WI38 (cell line): ENCODE data around the gene CDC42EP5.
"Not testable (repeated sequence)": the region's sequence is repeated elsewhere in the genome, so short reads cannot be mapped to it uniquely, and the experiment has no call there.

Experiments used
- H3K4me3 ChIP-seq: 2 replicates; pipeline ENCODE4 v1.5.1; 2011; ENCODE audit warnings: low read depth, mild to moderate bottlenecking, control low read depth, low read length
- TF ChIP-seq, protein P1 (sequence below): IDR thresholded peaks from 2 replicates; pipeline ENCODE4 v1.5.1; 2012; ENCODE audit warnings: low read depth, mild to moderate bottlenecking, control low read depth, low read length

The CDC42EP5 gene

DNA sequence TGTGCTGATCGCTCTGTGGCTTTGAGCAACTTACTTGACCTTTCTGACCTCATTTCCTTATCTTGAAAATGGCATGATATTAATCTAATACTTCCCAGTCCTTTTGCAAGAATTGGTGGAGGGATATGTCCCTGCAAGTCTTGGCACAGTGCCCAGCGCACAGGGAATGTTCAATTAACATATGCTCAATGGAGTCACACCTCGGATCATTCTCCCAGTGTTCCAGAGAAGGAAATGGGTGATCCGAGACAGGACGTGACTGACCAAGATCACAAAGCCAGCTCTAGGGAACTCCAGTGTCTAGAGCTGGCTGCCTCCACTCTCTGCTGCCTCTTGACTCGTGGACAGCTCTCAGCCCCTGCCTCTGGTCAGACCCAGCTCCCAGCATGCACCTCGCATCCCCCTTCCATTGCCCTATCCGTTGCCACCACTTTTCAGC, 3.6 kb downstream of the CDC42EP5 start:
- TF ChIP-seq, protein P1, sequence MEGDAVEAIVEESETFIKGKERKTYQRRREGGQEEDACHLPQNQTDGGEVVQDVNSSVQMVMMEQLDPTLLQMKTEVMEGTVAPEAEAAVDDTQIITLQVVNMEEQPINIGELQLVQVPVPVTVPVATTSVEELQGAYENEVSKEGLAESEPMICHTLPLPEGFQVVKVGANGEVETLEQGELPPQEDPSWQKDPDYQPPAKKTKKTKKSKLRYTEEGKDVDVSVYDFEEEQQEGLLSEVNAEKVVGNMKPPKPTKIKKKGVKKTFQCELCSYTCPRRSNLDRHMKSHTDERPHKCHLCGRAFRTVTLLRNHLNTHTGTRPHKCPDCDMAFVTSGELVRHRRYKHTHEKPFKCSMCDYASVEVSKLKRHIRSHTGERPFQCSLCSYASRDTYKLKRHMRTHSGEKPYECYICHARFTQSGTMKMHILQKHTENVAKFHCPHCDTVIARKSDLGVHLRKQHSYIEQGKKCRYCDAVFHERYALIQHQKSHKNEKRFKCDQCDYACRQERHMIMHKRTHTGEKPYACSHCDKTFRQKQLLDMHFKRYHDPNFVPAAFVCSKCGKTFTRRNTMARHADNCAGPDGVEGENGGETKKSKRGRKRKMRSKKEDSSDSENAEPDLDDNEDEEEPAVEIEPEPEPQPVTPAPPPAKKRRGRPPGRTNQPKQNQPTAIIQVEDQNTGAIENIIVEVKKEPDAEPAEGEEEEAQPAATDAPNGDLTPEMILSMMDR: no peak
- H3K4me3 ChIP-seq: no peak overlapping the region

DNA sequence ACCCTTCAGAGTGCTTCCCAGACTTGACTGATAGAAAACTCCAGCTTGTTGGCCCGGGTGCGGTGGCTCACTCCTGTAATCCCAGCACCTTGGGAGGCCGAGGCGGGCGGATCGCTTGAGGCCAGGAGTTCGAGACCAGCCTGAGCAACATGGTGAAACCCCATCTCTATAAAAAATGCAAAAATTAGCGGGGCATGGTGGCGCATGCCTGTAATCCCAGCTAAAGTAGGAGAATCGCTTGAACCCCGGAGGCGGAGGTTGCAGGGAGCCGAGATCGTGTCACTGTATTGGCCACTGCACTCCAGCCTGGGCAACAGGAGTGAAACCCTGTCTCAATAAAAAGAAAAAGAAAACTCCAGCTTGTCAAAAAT, 7.0 kb downstream of the CDC42EP5 start:
- not testable (repeated sequence) for H3K4me3 ChIP-seq

DNA sequence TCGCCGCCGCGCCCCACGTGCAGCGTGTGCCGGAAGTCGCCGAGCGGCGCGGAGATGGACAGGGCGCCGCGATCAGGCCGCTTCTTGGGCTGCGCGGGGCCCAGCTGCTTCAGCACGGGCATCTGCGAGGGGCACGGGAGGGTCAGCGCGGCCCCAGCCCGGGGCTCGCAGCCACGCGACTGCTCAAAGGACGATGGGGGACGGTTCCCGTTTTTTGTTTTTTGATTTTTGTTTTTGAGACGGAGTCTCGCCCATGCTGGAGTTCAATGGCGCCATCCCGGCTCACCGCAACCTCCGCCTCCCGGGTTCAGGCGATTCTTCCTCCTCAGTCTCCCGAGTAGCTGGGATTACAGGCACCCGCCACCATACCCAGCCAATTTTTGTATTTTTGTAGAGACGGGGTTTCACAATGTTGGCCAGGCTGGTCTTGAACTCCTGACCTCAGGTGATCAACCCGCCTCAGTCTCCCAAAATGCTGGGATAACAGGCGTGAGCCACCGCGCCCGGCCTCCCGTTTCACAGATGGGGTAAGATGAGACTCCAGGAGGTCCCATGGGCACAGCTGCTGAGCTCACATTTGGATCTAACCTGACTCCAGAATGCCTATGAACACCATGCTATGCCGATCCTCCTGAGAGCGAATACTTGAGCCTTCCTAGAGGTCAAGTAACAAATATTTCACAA, 7.5 kb downstream of the CDC42EP5 start:
- H3K4me3 ChIP-seq: no peak overlapping the region
- TF ChIP-seq, protein P1: no peak

- TF ChIP-seq, protein P1: no peak
- peak overlapping the region; percentile 59 for H3K4me3 ChIP-seq
Observed at GRCh38 chr19:54464630-54465425, 8.3 kb downstream of the CDC42EP5 start.

- TF ChIP-seq, protein P1: no peak
- H3K4me3 ChIP-seq: peak overlapping the region; percentile 59
Observed at GRCh38 chr19:54464044-54464629, 9.0 kb downstream of the CDC42EP5 start.

GRCh38 chr19:54463531-54464043, 9.5 kb downstream of the CDC42EP5 start, which contains the start of gene LENG9:
Gene LENG9 (minus strand): TSS chr19:54463778. CDS start chr19:54463526, 252 bp downstream.
- TF ChIP-seq, protein P1: no peak

GRCh38 chr19:54462655-54463530, 10.2 kb downstream of the CDC42EP5 start:
- peak overlapping the region; percentile 44 for H3K4me3 ChIP-seq
- TF ChIP-seq, protein P1: no peak

More at GRCh38 chr19:54463531-54464043, 9.5 kb downstream of the CDC42EP5 start, which contains the start of gene LENG9:
- H3K4me3 ChIP-seq: peak within 1 kb of the TSS; percentile 59
